HUES48 (cell line): ENCODE results near the gene TMEM120B.
A peak's percentile ranks its signal among the peaks of the same experiment; 100 is the strongest.
"Not testable (repeated sequence)": the region's sequence is repeated elsewhere in the genome, so short reads cannot be mapped to it uniquely, and the experiment has no call there.

Source experiments
- H3K27ac ChIP-seq: one replicate; pipeline ENCODE4 v1.7.0; 2013; ENCODE audit warnings: low read depth, low read length, inconsistent platforms
- H3K27me3 ChIP-seq: 2 replicates; pipeline ENCODE4 v1.6.1; 2013; ENCODE audit warnings: mild to moderate bottlenecking, low read length; ENCODE audit not compliant: control insufficient read depth, insufficient read depth
- H3K36me3 ChIP-seq: 2 replicates; pipeline ENCODE4 v1.6.1; 2013; ENCODE audit warnings: low read length; ENCODE audit not compliant: control insufficient read depth, insufficient read depth
- H3K4me1 ChIP-seq: 2 replicates; pipeline ENCODE4 v1.6.1; 2013; ENCODE audit warnings: mild to moderate bottlenecking, low read length; ENCODE audit not compliant: control insufficient read depth, insufficient read depth
- H3K4me3 ChIP-seq: 2 replicates; pipeline ENCODE4 v1.5.1; 2013; ENCODE audit warnings: mild to moderate bottlenecking, low read depth, low read length
- H3K9ac ChIP-seq: 2 replicates; pipeline ENCODE4 v1.6.1; 2013; ENCODE audit warnings: mild to moderate bottlenecking, low read depth, low read length, moderate library complexity
- H3K9me3 ChIP-seq: 2 replicates; pipeline ENCODE4 v1.6.1; 2013; ENCODE audit warnings: low read length; ENCODE audit not compliant: control insufficient read depth, insufficient read depth

Gene TMEM120B

GRCh38 chr12:121712461-121713256 lies at the start of gene TMEM120B:
Gene TMEM120B (plus strand): TSS chr12:121712752. CDS start chr12:121712896, 144 bp downstream.
- Histone ChIP-seq H3K36me3 (peaks cover 15% of the 10 kb centered on the region), H3K27me3 (no peaks in the 10 kb centered on the region), H3K4me3 (peak within 1 kb of the TSS; percentile 94), H3K27ac (peak within 1 kb of the TSS; percentile 55), H3K4me1 (peaks cover 7% of the 10 kb centered on the region), H3K9ac (peak within 1 kb of the TSS; percentile 66), H3K9me3 (no peaks in the 10 kb centered on the region)

DNA sequence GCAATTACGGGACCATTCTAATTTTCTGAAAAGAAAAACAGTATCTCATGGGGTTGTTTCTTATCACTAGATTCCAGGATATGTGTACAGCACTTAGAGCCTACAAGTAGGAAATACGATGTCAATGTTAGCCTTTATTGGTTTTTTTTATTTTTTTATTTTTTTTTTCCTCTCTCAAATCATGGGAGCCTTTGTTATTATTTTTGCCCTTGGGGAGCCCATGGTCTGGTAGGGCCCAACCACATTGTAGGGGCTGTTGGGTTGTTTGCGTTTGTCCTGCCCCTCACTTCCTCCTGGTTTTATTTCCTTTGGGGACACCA lies 49.0 kb upstream of the TMEM120B start:
- H3K9me3 ChIP-seq, result no peaks in the 10 kb centered on the region
- H3K9ac ChIP-seq, result no peak overlapping the region
- H3K27ac ChIP-seq, result no peak overlapping the region
- H3K4me3 ChIP-seq, result no peak overlapping the region
- no peaks in the 10 kb centered on the region for H3K36me3 ChIP-seq
- H3K27me3 ChIP-seq, result no peaks in the 10 kb centered on the region
- H3K4me1 ChIP-seq, result peaks cover 14% of the 10 kb centered on the region

GRCh38 chr12:121666829-121667228 lies 45.7 kb upstream of the TMEM120B start:
- H3K4me3 ChIP-seq, H3K36me3 ChIP-seq, H3K27me3 ChIP-seq, H3K9me3 ChIP-seq, H3K9ac ChIP-seq, H3K27ac ChIP-seq: not testable (repeated sequence)
- peaks cover 17% of the 10 kb centered on the region; the same call in 1 of the 2 replicates for H3K4me1 ChIP-seq

DNA sequence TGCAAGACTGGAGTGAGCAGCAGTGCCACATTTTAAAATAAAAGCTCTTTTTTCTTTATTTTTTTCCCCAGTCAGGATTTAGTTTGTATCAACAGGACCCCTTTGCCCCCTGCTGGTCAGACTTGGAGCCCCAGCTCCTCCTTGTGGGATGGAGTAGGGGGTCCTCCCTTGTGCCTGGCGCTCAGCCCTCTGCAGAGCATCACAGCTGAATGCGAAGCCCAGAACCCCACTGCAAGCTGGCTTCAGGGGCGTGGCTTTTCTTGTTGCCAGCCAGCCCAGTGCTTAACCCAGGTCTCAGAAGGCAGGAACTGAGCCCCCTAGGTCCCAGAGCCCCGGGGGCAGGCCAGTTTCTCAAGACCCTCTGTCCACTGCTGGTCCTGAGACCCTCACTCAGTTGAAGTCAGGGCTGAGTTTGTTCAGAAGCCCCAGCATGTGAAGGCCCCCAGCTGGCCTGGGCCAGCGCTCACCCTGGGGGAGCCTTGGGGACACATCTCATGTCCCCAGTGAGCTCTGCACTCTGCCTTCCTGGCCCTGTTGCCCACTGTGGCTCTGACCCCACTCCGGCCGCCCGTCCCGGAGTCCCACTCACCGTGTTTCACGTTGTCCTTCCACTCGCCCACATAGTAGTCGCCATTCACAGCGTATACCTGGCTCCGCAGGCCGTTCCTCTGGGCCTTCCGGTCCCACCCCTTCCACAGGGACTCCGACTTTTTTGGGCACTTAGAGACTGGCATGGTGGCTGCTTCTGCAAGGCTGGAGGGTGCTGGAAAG lies 43.6 kb upstream of the TMEM120B start:
- H3K27ac ChIP-seq, result peak overlapping the region; percentile 12
- H3K9ac ChIP-seq, result no peak overlapping the region
- no peak overlapping the region for H3K4me3 ChIP-seq
- H3K36me3 ChIP-seq, result no peaks in the 10 kb centered on the region
- H3K27me3 ChIP-seq, result no peaks in the 10 kb centered on the region
- peaks cover 25% of the 10 kb centered on the region; the same call in 1 of the 2 replicates for H3K4me1 ChIP-seq
- no peaks in the 10 kb centered on the region for H3K9me3 ChIP-seq

GRCh38 chr12:121669521-121669900 lies 43.0 kb upstream of the TMEM120B start, which contains the start of gene MORN3:
Gene MORN3 (minus strand): TSS chr12:121669654. CDS start chr12:121669483, 171 bp downstream.
- no peaks in the 10 kb centered on the region for H3K36me3 ChIP-seq

DNA sequence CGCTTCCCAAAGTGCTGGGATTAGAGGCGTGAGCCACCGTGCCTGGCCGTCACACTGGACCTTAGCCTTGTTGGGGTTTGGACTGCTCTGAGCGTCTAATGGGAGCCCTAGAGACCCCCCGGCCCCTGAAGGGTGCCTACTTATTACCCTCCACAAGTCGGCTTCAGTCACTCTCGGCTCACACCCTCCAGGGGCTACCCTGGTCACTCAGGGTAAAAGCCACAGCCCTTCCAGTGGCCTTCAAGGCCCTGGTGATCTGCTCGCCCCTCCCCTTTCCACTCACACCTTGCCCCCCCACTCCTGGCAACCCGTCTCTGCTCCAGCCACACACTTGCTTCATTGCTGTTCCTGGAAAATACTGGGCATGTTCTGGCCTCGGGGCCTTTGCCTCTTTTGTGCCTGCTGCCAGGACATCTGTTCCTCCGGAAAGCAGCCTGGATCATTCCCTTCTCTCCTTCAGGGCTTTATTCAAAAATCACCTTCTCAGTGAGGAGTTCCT lies 39.5 kb upstream of the TMEM120B start:
- Histone ChIP-seq H3K4me3 (peak overlapping the region; percentile 55), H3K9me3 (no peaks in the 10 kb centered on the region), H3K36me3 (no peaks in the 10 kb centered on the region), H3K27ac (peak overlapping the region; percentile 76), H3K27me3 (no peaks in the 10 kb centered on the region), H3K4me1 (peaks cover 25% of the 10 kb centered on the region; the same call in 1 of the 2 replicates), H3K9ac (peak overlapping the region; percentile 20; the same call in 1 of the 2 replicates)

More at GRCh38 chr12:121669521-121669900, 43.0 kb upstream of the TMEM120B start, which contains the start of gene MORN3:
- Histone ChIP-seq H3K9ac (no peak within 1 kb of the TSS), H3K4me3 (no peak within 1 kb of the TSS), H3K9me3 (no peaks in the 10 kb centered on the region), H3K27ac (peak within 1 kb of the TSS; percentile 12), H3K27me3 (no peaks in the 10 kb centered on the region), H3K4me1 (peaks cover 25% of the 10 kb centered on the region; the same call in 1 of the 2 replicates)

DNA sequence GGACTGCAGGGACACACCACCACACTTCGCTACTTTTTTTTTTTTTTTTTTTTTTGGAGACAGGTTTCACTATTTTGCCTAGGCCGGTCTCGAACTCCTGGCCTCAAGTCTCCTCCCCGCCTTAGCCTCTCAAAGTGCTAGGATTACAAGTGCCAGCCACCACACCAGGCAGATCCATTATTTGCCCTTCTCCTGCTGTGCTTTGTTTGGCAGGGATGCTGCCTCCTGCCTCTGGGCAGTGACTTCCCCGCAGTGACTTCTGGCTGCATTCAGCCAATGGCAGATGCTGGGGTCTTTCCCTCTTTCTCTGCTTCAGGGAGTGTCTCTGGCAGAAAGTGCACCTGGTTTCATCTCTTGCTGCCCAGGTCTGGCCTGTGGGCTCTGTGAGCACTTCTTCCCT lies 36.4 kb upstream of the TMEM120B start:
- Histone ChIP-seq H3K9me3 (no peaks in the 10 kb centered on the region), H3K4me3 (no peak overlapping the region), H3K9ac (no peak overlapping the region), H3K27me3 (no peaks in the 10 kb centered on the region), H3K36me3 (no peaks in the 10 kb centered on the region), H3K4me1 (peaks cover 18% of the 10 kb centered on the region; the same call in 1 of the 2 replicates), H3K27ac (no peak overlapping the region)

- Histone ChIP-seq H3K27ac (no peak overlapping the region), H3K4me1 (peaks cover 5% of the 10 kb centered on the region; the same call in 1 of the 2 replicates), H3K4me3 (no peak overlapping the region), H3K36me3 (no peaks in the 10 kb centered on the region), H3K27me3 (no peaks in the 10 kb centered on the region), H3K9me3 (no peaks in the 10 kb centered on the region), H3K9ac (no peak overlapping the region)
Measured at GRCh38 chr12:121678305-121678704, 34.2 kb upstream of the TMEM120B start.

- Histone ChIP-seq H3K9ac (no peak overlapping the region), H3K9me3 (no peaks in the 10 kb centered on the region), H3K36me3 (no peaks in the 10 kb centered on the region), H3K27me3 (no peaks in the 10 kb centered on the region), H3K4me1 (0 out of 2 replicates have a peak, but pooled peaks cover 3% of the 10 kb centered on the region), H3K4me3 (no peak overlapping the region), H3K27ac (peak overlapping the region; percentile 13)
Measured at GRCh38 chr12:121678716-121679300, 33.7 kb upstream of the TMEM120B start.

DNA sequence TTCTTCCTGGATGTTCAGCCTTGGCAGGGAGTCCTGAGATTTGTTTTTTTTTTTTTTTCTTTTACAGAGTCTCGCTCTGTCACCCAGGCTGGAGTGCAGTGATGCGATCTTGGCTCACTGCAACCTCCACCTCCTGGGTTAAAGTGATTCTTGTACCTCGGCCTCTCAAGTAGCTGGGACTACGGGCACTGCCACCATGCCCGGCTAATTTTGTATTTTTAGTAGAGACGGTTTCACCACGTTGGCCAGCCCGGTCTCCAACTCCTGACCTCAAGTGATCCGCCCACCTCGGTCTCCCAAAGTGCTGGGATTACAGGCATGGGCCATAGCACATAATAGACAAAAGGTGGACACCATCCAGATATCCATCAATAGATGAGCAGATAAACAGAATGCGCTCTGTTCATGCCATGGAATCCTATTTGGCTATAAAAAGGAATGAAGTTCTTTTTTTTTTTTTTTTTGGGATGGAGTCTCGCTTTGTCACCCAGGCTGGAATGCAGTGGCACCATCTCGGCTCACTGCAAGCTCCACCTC lies 32.8 kb upstream of the TMEM120B start:
- H3K4me3 ChIP-seq, H3K4me1 ChIP-seq, H3K9me3 ChIP-seq, H3K27me3 ChIP-seq, H3K36me3 ChIP-seq, H3K27ac ChIP-seq, H3K9ac ChIP-seq: not testable (repeated sequence)
